Nasal cavity respiratory epithelium epithelial cell of viscerocranial mucosa (primary cell): Measurements from ENCODE around the gene FAM9B. TPM values are rescaled to one million over a fixed set of nuclear protein-coding genes. Genes with fewer than 3 reads are reported as not detected.

Experiments used
- total RNA-seq: library from RNA; depleted of rRNA; stranded (reverse); fragments of >200 nt; gene quantifications from 2 replicates; pipeline ENCODE4 v1.2.3, GENCODE V29; 2014

The FAM9B gene
- not detected in 2 replicates for total RNA-seq

DNA sequence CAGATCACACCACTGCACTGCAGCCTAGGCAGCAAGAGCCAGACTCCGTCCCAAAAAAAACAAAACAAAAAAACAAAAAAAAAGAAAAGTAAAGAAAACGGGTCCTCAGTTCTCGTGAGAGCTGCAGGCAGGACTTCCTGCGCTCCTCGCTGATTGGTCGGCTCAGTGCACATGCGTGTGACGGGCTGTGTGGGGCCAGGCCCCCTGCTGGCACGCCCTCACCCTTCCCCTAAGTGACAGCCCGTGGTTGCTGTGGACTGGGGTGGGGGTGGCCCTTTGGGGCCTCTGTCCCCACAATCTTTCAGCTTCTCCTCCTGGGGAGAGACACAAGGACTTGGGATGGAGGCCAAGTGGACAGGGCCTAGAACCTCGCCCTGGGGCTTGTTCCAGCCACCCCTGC lies at the start of gene FAM9B:
FAM9B (minus strand) TSS at position 139 of the 400 bp plus-strand sequence. CDS start 1,141 bp downstream, outside the sequence.

Other genes starting within 250 kb of the FAM9B start
- not detected in 2 replicates for gene FAM9A, start 232.7 kb downstream of the FAM9B start, total RNA-seq